ENCODE measurements around the gene PRG3. TPM values are rescaled to one million over a fixed set of nuclear protein-coding genes. Genes with fewer than 3 reads are reported as not detected.
"Not testable (repeated sequence)": the region's sequence is repeated elsewhere in the genome, so short reads cannot be mapped to it uniquely, and the experiment has no call there.

The PRG3 gene
- total RNA-seq, 3 donors from 2014 or later = not detected

GRCh38 chr11:57403003-57403801, 22.3 kb upstream of the PRG3 start:
- Mint-ChIP-seq H3K36me3 (ENCODE audit: insufficient read depth) (peaks cover 35% of the 10 kb centered on the region), H3K4me1 (ENCODE audit: low read depth) (peaks cover 36% of the 10 kb centered on the region)
- not testable (repeated sequence) for H3K4me3 Mint-ChIP-seq; H3K9me3 Mint-ChIP-seq; H3K27me3 Mint-ChIP-seq (ENCODE audit: low read depth); DNase-seq; ATAC-seq

GRCh38 chr11:57402188-57403002, 21.4 kb upstream of the PRG3 start:
- DNase-seq = no peak
- no peak overlapping the region for H3K4me3 Mint-ChIP-seq
- peaks cover 28% of the 10 kb centered on the region for H3K4me1 Mint-ChIP-seq (ENCODE audit: low read depth)
- no peaks in the 10 kb centered on the region for H3K9me3 Mint-ChIP-seq
- H3K36me3 Mint-ChIP-seq (ENCODE audit: insufficient read depth) = peaks cover 27% of the 10 kb centered on the region
- H3K27me3 Mint-ChIP-seq (ENCODE audit: low read depth) = no peaks in the 10 kb centered on the region
- no peak for ATAC-seq

GRCh38 chr11:57399972-57400578, 19.1 kb upstream of the PRG3 start:
- Mint-ChIP-seq H3K36me3 (ENCODE audit: insufficient read depth) (peaks cover 6% of the 10 kb centered on the region), H3K4me1 (ENCODE audit: low read depth) (peaks cover 6% of the 10 kb centered on the region), H3K9me3 (no peaks in the 10 kb centered on the region), H3K4me3 (no peak overlapping the region), H3K27me3 (ENCODE audit: low read depth) (no peaks in the 10 kb centered on the region)
- ATAC-seq = no peak
- no peak for DNase-seq

GRCh38 chr11:57399221-57399620, 18.3 kb upstream of the PRG3 start:
- Mint-ChIP-seq H3K4me3 (no peak overlapping the region), H3K36me3 (ENCODE audit: insufficient read depth) (peaks cover 4% of the 10 kb centered on the region), H3K9me3 (no peaks in the 10 kb centered on the region), H3K27me3 (ENCODE audit: low read depth) (no peaks in the 10 kb centered on the region), H3K4me1 (ENCODE audit: low read depth) (peaks cover 3% of the 10 kb centered on the region)
- no peak for DNase-seq
- ATAC-seq = no peak

- H3K27me3 Mint-ChIP-seq (ENCODE audit: low read depth) = no peaks in the 10 kb centered on the region
- no peak for DNase-seq
- H3K9me3 Mint-ChIP-seq = no peaks in the 10 kb centered on the region
- no peaks in the 10 kb centered on the region for H3K36me3 Mint-ChIP-seq (ENCODE audit: insufficient read depth)
- no peaks in the 10 kb centered on the region for H3K4me1 Mint-ChIP-seq (ENCODE audit: low read depth)
- H3K4me3 Mint-ChIP-seq = no peak overlapping the region
- no peak for ATAC-seq
These were observed 16.5 kb upstream of the PRG3 start for GRCh38 chr11:57397394-57397990.

GRCh38 chr11:57396744-57397143, 15.8 kb upstream of the PRG3 start:
- no peak for DNase-seq
- no peaks in the 10 kb centered on the region for H3K9me3 Mint-ChIP-seq
- no peak overlapping the region for H3K4me3 Mint-ChIP-seq
- ATAC-seq = no peak
- H3K27me3 Mint-ChIP-seq (ENCODE audit: low read depth) = no peaks in the 10 kb centered on the region
- no peaks in the 10 kb centered on the region for H3K36me3 Mint-ChIP-seq (ENCODE audit: insufficient read depth)
- H3K4me1 Mint-ChIP-seq (ENCODE audit: low read depth) = no peaks in the 10 kb centered on the region

- ATAC-seq = no peak
- H3K27me3 Mint-ChIP-seq (ENCODE audit: low read depth) = no peaks in the 10 kb centered on the region
- no peaks in the 10 kb centered on the region for H3K36me3 Mint-ChIP-seq (ENCODE audit: insufficient read depth)
- no peaks in the 10 kb centered on the region for H3K4me1 Mint-ChIP-seq (ENCODE audit: low read depth)
- DNase-seq = no peak
- no peak overlapping the region for H3K4me3 Mint-ChIP-seq
- no peaks in the 10 kb centered on the region for H3K9me3 Mint-ChIP-seq
These were observed 15.1 kb upstream of the PRG3 start for GRCh38 chr11:57395905-57396623.

GRCh38 chr11:57394203-57394965, 13.4 kb upstream of the PRG3 start:
- H3K4me1 Mint-ChIP-seq (ENCODE audit: low read depth) = no peaks in the 10 kb centered on the region
- DNase-seq (no peak), ATAC-seq (no peak)
- H3K9me3 Mint-ChIP-seq = no peaks in the 10 kb centered on the region
- no peaks in the 10 kb centered on the region for H3K36me3 Mint-ChIP-seq (ENCODE audit: insufficient read depth)
- H3K4me3 Mint-ChIP-seq = no peak overlapping the region
- H3K27me3 Mint-ChIP-seq (ENCODE audit: low read depth) = no peaks in the 10 kb centered on the region

GRCh38 chr11:57392763-57393105, 11.8 kb upstream of the PRG3 start:
- DNase-seq = no peak
- ATAC-seq = no peak
- peaks cover 2% of the 10 kb centered on the region for H3K27me3 Mint-ChIP-seq (ENCODE audit: low read depth)
- H3K36me3 Mint-ChIP-seq (ENCODE audit: insufficient read depth) = no peaks in the 10 kb centered on the region
- no peaks in the 10 kb centered on the region for H3K4me1 Mint-ChIP-seq (ENCODE audit: low read depth)
- H3K9me3 Mint-ChIP-seq = no peaks in the 10 kb centered on the region
- no peak overlapping the region for H3K4me3 Mint-ChIP-seq

- H3K4me3 Mint-ChIP-seq = no peak overlapping the region
- no peak for ATAC-seq
These were observed 11.3 kb upstream of the PRG3 start for GRCh38 chr11:57392066-57392762.

GRCh38 chr11:57391539-57391938, 10.6 kb upstream of the PRG3 start:
- no peak overlapping the region for H3K4me3 Mint-ChIP-seq
- ATAC-seq = no peak
- no peak for DNase-seq
- no peaks in the 10 kb centered on the region for H3K4me1 Mint-ChIP-seq (ENCODE audit: low read depth)
- H3K27me3 Mint-ChIP-seq (ENCODE audit: low read depth) = peaks cover 2% of the 10 kb centered on the region
- H3K9me3 Mint-ChIP-seq = no peaks in the 10 kb centered on the region
- no peaks in the 10 kb centered on the region for H3K36me3 Mint-ChIP-seq (ENCODE audit: insufficient read depth)

More at GRCh38 chr11:57392066-57392762, 11.3 kb upstream of the PRG3 start:
- Mint-ChIP-seq H3K4me1 (ENCODE audit: low read depth) (no peaks in the 10 kb centered on the region), H3K9me3 (no peaks in the 10 kb centered on the region), H3K27me3 (ENCODE audit: low read depth) (peaks cover 2% of the 10 kb centered on the region), H3K36me3 (ENCODE audit: insufficient read depth) (no peaks in the 10 kb centered on the region)
- DNase-seq = no peak

- H3K4me1 Mint-ChIP-seq (ENCODE audit: low read depth) = no peaks in the 10 kb centered on the region
- DNase-seq = no peak
- ATAC-seq = no peak
- no peaks in the 10 kb centered on the region for H3K9me3 Mint-ChIP-seq
- no peak overlapping the region for H3K4me3 Mint-ChIP-seq
- peaks cover 3% of the 10 kb centered on the region for H3K27me3 Mint-ChIP-seq (ENCODE audit: low read depth)
- no peaks in the 10 kb centered on the region for H3K36me3 Mint-ChIP-seq (ENCODE audit: insufficient read depth)
These were observed 10.2 kb upstream of the PRG3 start for GRCh38 chr11:57391111-57391510.

- H3K4me1 Mint-ChIP-seq (ENCODE audit: low read depth) = no peaks in the 10 kb centered on the region
- no peak for ATAC-seq
- H3K36me3 Mint-ChIP-seq (ENCODE audit: insufficient read depth) = no peaks in the 10 kb centered on the region
These were observed 9.6 kb upstream of the PRG3 start, which contains the start of gene PRG2 for GRCh38 chr11:57390535-57390934. Gene PRG2, minus strand, starts transcription at chr11:57390650. Its CDS starts 706 bp downstream, at chr11:57389944.

More at GRCh38 chr11:57390535-57390934, 9.6 kb upstream of the PRG3 start, which contains the start of gene PRG2:
- Mint-ChIP-seq H3K27me3 (ENCODE audit: low read depth) (peaks cover 5% of the 10 kb centered on the region), H3K9me3 (no peaks in the 10 kb centered on the region), H3K4me3 (no peak within 1 kb of the TSS)
- DNase-seq = no peak

Measured in activated T-cell treated with anti-CD3 and anti-CD28 coated beads, Interleukin-2, amount 50 U/mL, for 4 hours (primary cell).